K562 (cell line): ENCODE data around the gene SLC30A1. TPM values are rescaled to one million over a fixed set of nuclear protein-coding genes. Genes with fewer than 3 reads are reported as not detected.

ENCODE experiments used
- BHLHE40 ChIP-seq: IDR thresholded peaks from 2 replicates; pipeline ENCODE4 v1.6.1; 2011; ENCODE audit warnings: low read length, improper control_type of control experiment
- GABPB1 ChIP-seq: sonication (generic); formaldehyde crosslinking; IDR thresholded peaks from 2 replicates; pipeline ENCODE4 v1.8.0; 2022; ENCODE audit warnings: mild to moderate bottlenecking, missing genetic modification reagents
- HINFP ChIP-seq: fragments of 450-650 bp; conservative IDR thresholded peaks from 2 replicates; pipeline ENCODE4 v1.6.1; 2016; ENCODE audit warnings: missing genetic modification characterization, low read depth, mild to moderate bottlenecking, control low read depth, missing compliant biosample characterization
- IFI16 ChIP-seq: fragments of 250-450 bp; sonication (Bioruptor Pico); IDR thresholded peaks from 2 replicates; pipeline ENCODE4 v2.1.2; 2022; ENCODE audit warnings: mild to moderate bottlenecking, inconsistent platforms
- KDM1A ChIP-seq, 2 experiments: fragments of 450-650 bp; IDR thresholded peaks; 2 replicates each; pipeline ENCODE4 v1.6.1; 2016; ENCODE audit warnings: mild to moderate bottlenecking in 2 of 2
- KLF6 ChIP-seq: fragments of 250-450 bp; sonication (Bioruptor Pico); IDR thresholded peaks from 2 replicates; pipeline ENCODE4 v1.4.0; 2020; ENCODE audit warnings: mild to moderate bottlenecking, moderate library complexity, borderline replicate concordance
- MBD2 ChIP-seq: sonication (generic); IDR thresholded peaks from 2 replicates; pipeline ENCODE4 v1.6.1; 2016; ENCODE audit warnings: low read depth, borderline replicate concordance
- MTA2 ChIP-seq: fragments of 450-650 bp; IDR thresholded peaks from 2 replicates; pipeline ENCODE4 v1.6.1; 2016; ENCODE audit warnings: low read depth
- MYNN ChIP-seq, 2 experiments: sonication (generic); formaldehyde crosslinking in 1 of 2; IDR thresholded peaks; 2 replicates each; pipeline versions ENCODE4 v1.5.0 to v1.6.1; 2016 to 2020; ENCODE audit warnings: antibody characterized with exemption in 1 of 2, missing genetic modification reagents in 1 of 2
- PHB ChIP-seq: fragments of 250-450 bp; sonication (Bioruptor Pico); IDR thresholded peaks from 2 replicates; pipeline ENCODE4 v1.5.0; 2021
- PHF20 ChIP-seq: fragments of 450-650 bp; IDR thresholded peaks from 2 replicates; pipeline ENCODE4 v1.6.1; 2018; ENCODE audit not compliant: partially characterized antibody
- RBM39 ChIP-seq: fragments of 200-400 bp; formaldehyde crosslinking; optimal IDR thresholded peaks from 2 replicates; pipeline ENCODE3; 2018; ENCODE audit warnings: low read depth, low read length
- TEAD4 ChIP-seq, 2 experiments: sonication (generic) in 1 of 2; formaldehyde crosslinking in 1 of 2; IDR thresholded peaks; 2 replicates each; pipeline versions ENCODE4 v1.6.1 to v1.8.0; 2012 to 2022; ENCODE audit warnings: borderline replicate concordance in 1 of 2, inconsistent platforms in 1 of 2, low read length in 1 of 2, mild to moderate bottlenecking in 1 of 2, missing genetic modification reagents in 1 of 2
- XRCC3 ChIP-seq: fragments of 450-650 bp; IDR thresholded peaks from 2 replicates; pipeline ENCODE4 v1.6.1; 2017; ENCODE audit warnings: mild to moderate bottlenecking, moderate library complexity
- ZFP1 ChIP-seq: fragments of 450-650 bp; formaldehyde crosslinking; IDR thresholded peaks from 2 replicates; pipeline ENCODE4 v1.4.0; 2020; ENCODE audit warnings: mild to moderate bottlenecking, mixed read lengths
- ZZZ3 ChIP-seq: fragments of 450-650 bp; IDR thresholded peaks from 2 replicates; pipeline ENCODE4 v1.6.1; 2016; ENCODE audit warnings: antibody characterized with exemption, mild to moderate bottlenecking, moderate library complexity
- polyA plus RNA-seq, 8 experiments: library from polyadenylated mRNA; depleted of rRNA in 4 of 8; stranded (reverse) in 5 of 8; unstranded in 3 of 8; fragments of >200 nt; fragmentation: Nextera tagmentation in 2 of 8; fragmentation: Illumina TruSeq in 1 of 8; extraction: Ambion mirVana in 2 of 8; extraction: Trizol in 1 of 8; gene quantifications; 2 replicates each; pipeline versions ENCODE4 v1.2.1 to v1.2.3, GENCODE V29; 2011 to 2014; ENCODE audit warnings: inconsistent platforms in 1 of 8, missing spikeins in 1 of 8
- total RNA-seq, 7 experiments: library from RNA; depleted of rRNA in 6 of 7; stranded (reverse); fragments of >200 nt in 6 of 7; fragmentation: Illumina TruSeq in 2 of 7; extraction: Trizol in 2 of 7; gene quantifications; 2 replicates each; pipeline versions ENCODE4 v1.2.1 to v1.2.3, GENCODE V29; 2011 to 2021; ENCODE audit warnings: low replicate concordance in 1 of 7
- TF ChIP-seq, protein P1 (sequence below): sonication (generic); IDR thresholded peaks from 2 replicates; pipeline ENCODE4 v1.6.1; 2016
- TF ChIP-seq, protein P2 (sequence below), 2 experiments: fragments of 450-650 bp in 1 of 2; sonication (generic) in 1 of 2; formaldehyde crosslinking; conservative IDR thresholded peaks; 2 replicates each; pipeline versions ENCODE4 v1.4.0 to v1.8.1; 2020 to 2022; ENCODE audit warnings: mild to moderate bottlenecking in 1 of 2, missing genetic modification reagents in 1 of 2
- TF ChIP-seq, protein P3 (sequence below), 3 experiments: IDR thresholded peaks in 2 of 3; conservative IDR thresholded peaks in 1 of 3; 2 replicates each; pipeline ENCODE4 v1.5.1; 2011 to 2012; ENCODE audit warnings: low read length in 3 of 3, mild to moderate bottlenecking in 3 of 3, control low read depth in 2 of 3, improper control_type of control experiment in 1 of 3, inconsistent platforms in 1 of 3, low read depth in 1 of 3, mixed read lengths in 1 of 3, moderate library complexity in 1 of 3; ENCODE audit not compliant: insufficient read depth in 2 of 3
- TF ChIP-seq, protein P4 (sequence below): fragments of 450-650 bp; formaldehyde crosslinking; IDR thresholded peaks from 2 replicates; pipeline ENCODE4 v1.4.0; 2020; ENCODE audit warnings: mild to moderate bottlenecking, mixed read lengths

SLC30A1 gene
- total and polyA plus RNA-seq, 9 of the 15 experiments (the other 6 are each of a cell fraction or from before 2014, with no cell fraction given), result 4.1 to 14.4 (median 6.6) TPM

- peak; percentile 38; the same call in 1 of the 2 replicates for TF ChIP-seq HINFP (tag)
- TF ChIP-seq IFI16 (CRISPR knock-in tag), result no peak
- no peak for TF ChIP-seq RBM39
- TF ChIP-seq, protein P1, sequence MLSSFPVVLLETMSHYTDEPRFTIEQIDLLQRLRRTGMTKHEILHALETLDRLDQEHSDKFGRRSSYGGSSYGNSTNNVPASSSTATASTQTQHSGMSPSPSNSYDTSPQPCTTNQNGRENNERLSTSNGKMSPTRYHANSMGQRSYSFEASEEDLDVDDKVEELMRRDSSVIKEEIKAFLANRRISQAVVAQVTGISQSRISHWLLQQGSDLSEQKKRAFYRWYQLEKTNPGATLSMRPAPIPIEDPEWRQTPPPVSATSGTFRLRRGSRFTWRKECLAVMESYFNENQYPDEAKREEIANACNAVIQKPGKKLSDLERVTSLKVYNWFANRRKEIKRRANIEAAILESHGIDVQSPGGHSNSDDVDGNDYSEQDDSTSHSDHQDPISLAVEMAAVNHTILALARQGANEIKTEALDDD, result peak; percentile 66; the same call in 1 of the 2 replicates
- TF ChIP-seq ZFP1 (CRISPR knock-in tag), result no peak
- TF ChIP-seq BHLHE40, result peak; percentile 87
- no peak for TF ChIP-seq PHB (CRISPR knock-in tag)
- TF ChIP-seq GABPB1 (CRISPR knock-in tag), result peak; percentile 36; the same call in 1 of the 2 replicates
- peak in 1 of 2 experiments; percentile 61; a peak in 3 of 4 replicates for TF ChIP-seq KDM1A (IDR thresholded peaks at IDR 0.05)
- no peak for TF ChIP-seq XRCC3
- peak; percentile 15 for TF ChIP-seq PHF20
- TF ChIP-seq MTA2, result peak; percentile 12; the same call in 1 of the 2 replicates
- TF ChIP-seq, protein P2, sequence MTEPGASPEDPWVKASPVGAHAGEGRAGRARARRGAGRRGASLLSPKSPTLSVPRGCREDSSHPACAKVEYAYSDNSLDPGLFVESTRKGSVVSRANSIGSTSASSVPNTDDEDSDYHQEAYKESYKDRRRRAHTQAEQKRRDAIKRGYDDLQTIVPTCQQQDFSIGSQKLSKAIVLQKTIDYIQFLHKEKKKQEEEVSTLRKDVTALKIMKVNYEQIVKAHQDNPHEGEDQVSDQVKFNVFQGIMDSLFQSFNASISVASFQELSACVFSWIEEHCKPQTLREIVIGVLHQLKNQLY (CRISPR knock-in tag; conservative IDR thresholded peaks at IDR 0.05), result no peak
- no peak for TF ChIP-seq TEAD4 (IDR thresholded peaks at IDR 0.05; ENCODE audit: low read length)
- TF ChIP-seq TEAD4 (CRISPR knock-in tag; IDR thresholded peaks at IDR 0.05; ENCODE audit: borderline replicate concordance), result no peak
- TF ChIP-seq MBD2, result peak; percentile 55; the same call in 1 of the 2 replicates
- TF ChIP-seq ZZZ3, result no peak
- peak; percentile 88; the same call in 1 of the 2 replicates for TF ChIP-seq MYNN (IDR thresholded peaks at IDR 0.05)
- TF ChIP-seq MYNN (CRISPR knock-in tag; IDR thresholded peaks at IDR 0.05), result no peak
- TF ChIP-seq, protein P3, sequence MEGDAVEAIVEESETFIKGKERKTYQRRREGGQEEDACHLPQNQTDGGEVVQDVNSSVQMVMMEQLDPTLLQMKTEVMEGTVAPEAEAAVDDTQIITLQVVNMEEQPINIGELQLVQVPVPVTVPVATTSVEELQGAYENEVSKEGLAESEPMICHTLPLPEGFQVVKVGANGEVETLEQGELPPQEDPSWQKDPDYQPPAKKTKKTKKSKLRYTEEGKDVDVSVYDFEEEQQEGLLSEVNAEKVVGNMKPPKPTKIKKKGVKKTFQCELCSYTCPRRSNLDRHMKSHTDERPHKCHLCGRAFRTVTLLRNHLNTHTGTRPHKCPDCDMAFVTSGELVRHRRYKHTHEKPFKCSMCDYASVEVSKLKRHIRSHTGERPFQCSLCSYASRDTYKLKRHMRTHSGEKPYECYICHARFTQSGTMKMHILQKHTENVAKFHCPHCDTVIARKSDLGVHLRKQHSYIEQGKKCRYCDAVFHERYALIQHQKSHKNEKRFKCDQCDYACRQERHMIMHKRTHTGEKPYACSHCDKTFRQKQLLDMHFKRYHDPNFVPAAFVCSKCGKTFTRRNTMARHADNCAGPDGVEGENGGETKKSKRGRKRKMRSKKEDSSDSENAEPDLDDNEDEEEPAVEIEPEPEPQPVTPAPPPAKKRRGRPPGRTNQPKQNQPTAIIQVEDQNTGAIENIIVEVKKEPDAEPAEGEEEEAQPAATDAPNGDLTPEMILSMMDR (IDR thresholded peaks at IDR 0.05 in 2 of 3, conservative IDR thresholded peaks at IDR 0.05 in 1 of 3; ENCODE audit: insufficient read depth in 2 of 3, low read depth in 1 of 3, low read length in 3 of 3), result peak in 2 of 3 experiments; percentile 15 to 27; a peak in 1 of 6 replicates
- TF ChIP-seq, protein P4, sequence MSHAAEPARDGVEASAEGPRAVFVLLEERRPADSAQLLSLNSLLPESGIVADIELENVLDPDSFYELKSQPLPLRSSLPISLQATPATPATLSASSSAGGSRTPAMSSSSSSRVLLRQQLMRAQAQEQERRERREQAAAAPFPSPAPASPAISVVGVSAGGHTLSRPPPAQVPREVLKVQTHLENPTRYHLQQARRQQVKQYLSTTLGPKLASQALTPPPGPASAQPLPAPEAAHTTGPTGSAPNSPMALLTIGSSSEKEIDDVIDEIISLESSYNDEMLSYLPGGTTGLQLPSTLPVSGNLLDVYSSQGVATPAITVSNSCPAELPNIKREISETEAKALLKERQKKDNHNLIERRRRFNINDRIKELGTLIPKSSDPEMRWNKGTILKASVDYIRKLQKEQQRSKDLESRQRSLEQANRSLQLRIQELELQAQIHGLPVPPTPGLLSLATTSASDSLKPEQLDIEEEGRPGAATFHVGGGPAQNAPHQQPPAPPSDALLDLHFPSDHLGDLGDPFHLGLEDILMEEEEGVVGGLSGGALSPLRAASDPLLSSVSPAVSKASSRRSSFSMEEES (CRISPR knock-in tag), result peak; percentile 42
- 0 out of 2 replicates have a peak, but pooled peaks have one; percentile 9 for TF ChIP-seq KLF6
These were observed 30.5 kb downstream of the SLC30A1 start (continued) for GRCh38 chr1:211548321-211549091.
